Panc1 (cell line): Measurements from ENCODE around the gene LRRN3. TPM values are rescaled to one million over a fixed set of nuclear protein-coding genes. Genes with fewer than 3 reads are reported as not detected.

Experiments
- ATAC-seq: fragments of 200-7000 bp; cut with Tn5 transposase; 2 replicates; pipeline ENCODE4 v1.9.1; 2020; ENCODE audit warnings: mild to moderate bottlenecking, moderate library complexity
- BruUV-seq: library from RNA; stranded (reverse); fragments of 400-500 nt; replicated peaks from 2 replicates; lab custom pipeline; 2021; lab: Mats Ljungman, UMichigan
- CTCF ChIA-PET: fragments of 300-600 bp; sonication (Branson Sonifier 250); formaldehyde crosslinking; loops from one replicate; lab custom pipeline; 2022; ENCODE audit warnings: antibody characterized with exemption; lab: Charles Lee
- POLR2A ChIA-PET: fragments of 300-600 bp; sonication (Branson Sonifier 250); formaldehyde crosslinking; loops from one replicate; lab custom pipeline; 2022; ENCODE audit warnings: antibody characterized with exemption; lab: Charles Lee
- DNase-seq: peaks from one replicate; pipeline ENCODE4 v3.0.0-alpha.2; 2010; ENCODE audit warnings: low read depth, low spot score
- H3K27ac ChIP-seq: 2 replicates; pipeline ENCODE4 v1.5.1; 2011; ENCODE audit warnings: mild to moderate bottlenecking, low read length, inconsistent platforms
- H3K27me3 ChIP-seq: fragments of 200-500 bp; sonication (Bioruptor generic); 2 replicates; pipeline ENCODE4 v1.6.0; 2014; ENCODE audit warnings: low read length, inconsistent platforms; ENCODE audit not compliant: control insufficient read depth, insufficient read depth
- H3K36me3 ChIP-seq: fragments of 200-500 bp; sonication (Bioruptor generic); 2 replicates; pipeline ENCODE4 v1.5.1; 2014; ENCODE audit warnings: inconsistent platforms, mild to moderate bottlenecking, low read length, moderate library complexity; ENCODE audit not compliant: control insufficient read depth, insufficient read depth
- H3K4me1 ChIP-seq: 2 replicates; pipeline ENCODE4 v1.5.1; 2011; ENCODE audit warnings: inconsistent platforms, mild to moderate bottlenecking, low read length, moderate library complexity; ENCODE audit not compliant: control insufficient read depth, insufficient read depth
- H3K4me3 ChIP-seq, 2 experiments: 2 replicates each; pipeline ENCODE4 v1.5.1; 2011 to 2012; ENCODE audit warnings: low read depth in 2 of 2, low read length in 2 of 2, mild to moderate bottlenecking in 2 of 2, inconsistent platforms in 1 of 2, moderate library complexity in 1 of 2
- H3K9me3 ChIP-seq: fragments of 200-500 bp; sonication (Bioruptor generic); 2 replicates; pipeline ENCODE4 v1.5.1; 2014; ENCODE audit warnings: low read depth, mild to moderate bottlenecking, inconsistent platforms, low read length, moderate library complexity; ENCODE audit not compliant: control insufficient read depth, insufficient read depth
- POLR2AphosphoS5 ChIP-seq: IDR thresholded peaks from 2 replicates; pipeline ENCODE4 v1.6.1; 2012; ENCODE audit warnings: mild to moderate bottlenecking, low read depth, low read length, moderate library complexity
- SIN3A ChIP-seq: IDR thresholded peaks from 2 replicates; pipeline ENCODE4 v1.6.1; 2012; ENCODE audit warnings: low read depth, mild to moderate bottlenecking, low read length, moderate library complexity, borderline replicate concordance; ENCODE audit not compliant: insufficient read depth
- TCF7L2 ChIP-seq: IDR thresholded peaks from 2 replicates; pipeline ENCODE4 v1.6.1; 2011; ENCODE audit warnings: mild to moderate bottlenecking, low read depth, low read length, inconsistent platforms
- in situ Hi-C: cut with HindIII; loops from 2 replicates; pipeline ENCODE4 v1.10.0; 2016; ENCODE audit warnings: low sequenced_read_pairs, low pct_unique_long_range_greater_than_20kb
- intact Hi-C: fragments of 100-400 bp; cut with micrococcal nuclease; formaldehyde crosslinking; loops from one replicate; pipeline ENCODE4 v1.10.0; 2022; ENCODE audit not compliant: unreplicated experiment
- total RNA-seq: library from RNA; stranded (reverse); gene quantifications from one replicate; pipeline ENCODE4 v1.2.1, GENCODE V29; 2021; ENCODE audit not compliant: unreplicated experiment
- TF ChIP-seq, protein P1 (sequence below), 2 experiments: IDR thresholded peaks; 2 replicates each; pipeline ENCODE4 v1.6.1; 2011 to 2012; ENCODE audit warnings: low read depth in 2 of 2, control low read depth in 1 of 2, low read length in 1 of 2, mild to moderate bottlenecking in 1 of 2, moderate library complexity in 1 of 2; ENCODE audit not compliant: insufficient read depth in 1 of 2
- TF ChIP-seq, protein P2 (sequence below): fragments of 450-650 bp; IDR thresholded peaks from 2 replicates; pipeline ENCODE4 v1.5.1; 2017; ENCODE audit warnings: mild to moderate bottlenecking

LRRN3 gene
- total RNA-seq, 1 experiment from 2014 or later: 0.15 TPM

DNA sequence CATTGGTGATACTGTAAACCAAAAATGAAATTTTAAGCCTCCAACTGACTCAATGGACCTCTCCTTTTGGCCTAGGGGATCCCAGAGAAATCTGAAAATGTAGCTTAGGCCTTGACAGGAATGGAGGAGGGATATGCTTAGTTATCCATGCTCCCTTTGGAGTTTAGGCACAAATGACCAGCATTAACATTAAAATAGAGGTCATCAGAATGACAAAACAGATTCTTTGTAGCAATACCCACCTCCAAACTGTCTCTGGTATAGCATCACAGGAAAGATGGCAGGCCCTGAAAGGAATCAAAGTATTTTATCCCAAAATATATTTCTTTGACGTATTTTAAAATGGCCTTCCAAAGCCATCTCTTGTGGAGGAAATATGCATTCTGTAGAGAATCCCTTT, 39.1 kb upstream of the LRRN3 start:
- in situ Hi-C loops (no loop called here), intact Hi-C loops (no loop called here)
- no peak overlapping the region for H3K4me3 ChIP-seq
- no peaks in the 10 kb centered on the region for H3K27me3 ChIP-seq
- H3K36me3 ChIP-seq: no peaks in the 10 kb centered on the region
- ATAC-seq (no peak), DNase-seq (no peak)
- H3K27ac ChIP-seq: no peak overlapping the region
- no peaks in the 10 kb centered on the region for H3K4me1 ChIP-seq
- CTCF ChIA-PET: no interaction called here
- BruUV-seq: no TSS peak
- TF ChIP-seq, protein P1, sequence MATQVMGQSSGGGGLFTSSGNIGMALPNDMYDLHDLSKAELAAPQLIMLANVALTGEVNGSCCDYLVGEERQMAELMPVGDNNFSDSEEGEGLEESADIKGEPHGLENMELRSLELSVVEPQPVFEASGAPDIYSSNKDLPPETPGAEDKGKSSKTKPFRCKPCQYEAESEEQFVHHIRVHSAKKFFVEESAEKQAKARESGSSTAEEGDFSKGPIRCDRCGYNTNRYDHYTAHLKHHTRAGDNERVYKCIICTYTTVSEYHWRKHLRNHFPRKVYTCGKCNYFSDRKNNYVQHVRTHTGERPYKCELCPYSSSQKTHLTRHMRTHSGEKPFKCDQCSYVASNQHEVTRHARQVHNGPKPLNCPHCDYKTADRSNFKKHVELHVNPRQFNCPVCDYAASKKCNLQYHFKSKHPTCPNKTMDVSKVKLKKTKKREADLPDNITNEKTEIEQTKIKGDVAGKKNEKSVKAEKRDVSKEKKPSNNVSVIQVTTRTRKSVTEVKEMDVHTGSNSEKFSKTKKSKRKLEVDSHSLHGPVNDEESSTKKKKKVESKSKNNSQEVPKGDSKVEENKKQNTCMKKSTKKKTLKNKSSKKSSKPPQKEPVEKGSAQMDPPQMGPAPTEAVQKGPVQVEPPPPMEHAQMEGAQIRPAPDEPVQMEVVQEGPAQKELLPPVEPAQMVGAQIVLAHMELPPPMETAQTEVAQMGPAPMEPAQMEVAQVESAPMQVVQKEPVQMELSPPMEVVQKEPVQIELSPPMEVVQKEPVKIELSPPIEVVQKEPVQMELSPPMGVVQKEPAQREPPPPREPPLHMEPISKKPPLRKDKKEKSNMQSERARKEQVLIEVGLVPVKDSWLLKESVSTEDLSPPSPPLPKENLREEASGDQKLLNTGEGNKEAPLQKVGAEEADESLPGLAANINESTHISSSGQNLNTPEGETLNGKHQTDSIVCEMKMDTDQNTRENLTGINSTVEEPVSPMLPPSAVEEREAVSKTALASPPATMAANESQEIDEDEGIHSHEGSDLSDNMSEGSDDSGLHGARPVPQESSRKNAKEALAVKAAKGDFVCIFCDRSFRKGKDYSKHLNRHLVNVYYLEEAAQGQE (IDR thresholded peaks at IDR 0.05; ENCODE audit: insufficient read depth in 1 of 2, low read depth in 2 of 2, low read length in 1 of 2): no peak
- TF ChIP-seq SIN3A (no peak), TCF7L2 (no peak), POLR2AphosphoS5 (no peak)
- TF ChIP-seq, protein P2, sequence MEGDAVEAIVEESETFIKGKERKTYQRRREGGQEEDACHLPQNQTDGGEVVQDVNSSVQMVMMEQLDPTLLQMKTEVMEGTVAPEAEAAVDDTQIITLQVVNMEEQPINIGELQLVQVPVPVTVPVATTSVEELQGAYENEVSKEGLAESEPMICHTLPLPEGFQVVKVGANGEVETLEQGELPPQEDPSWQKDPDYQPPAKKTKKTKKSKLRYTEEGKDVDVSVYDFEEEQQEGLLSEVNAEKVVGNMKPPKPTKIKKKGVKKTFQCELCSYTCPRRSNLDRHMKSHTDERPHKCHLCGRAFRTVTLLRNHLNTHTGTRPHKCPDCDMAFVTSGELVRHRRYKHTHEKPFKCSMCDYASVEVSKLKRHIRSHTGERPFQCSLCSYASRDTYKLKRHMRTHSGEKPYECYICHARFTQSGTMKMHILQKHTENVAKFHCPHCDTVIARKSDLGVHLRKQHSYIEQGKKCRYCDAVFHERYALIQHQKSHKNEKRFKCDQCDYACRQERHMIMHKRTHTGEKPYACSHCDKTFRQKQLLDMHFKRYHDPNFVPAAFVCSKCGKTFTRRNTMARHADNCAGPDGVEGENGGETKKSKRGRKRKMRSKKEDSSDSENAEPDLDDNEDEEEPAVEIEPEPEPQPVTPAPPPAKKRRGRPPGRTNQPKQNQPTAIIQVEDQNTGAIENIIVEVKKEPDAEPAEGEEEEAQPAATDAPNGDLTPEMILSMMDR: no peak
- no peaks in the 10 kb centered on the region for H3K9me3 ChIP-seq
- POLR2A ChIA-PET: no interaction called here

DNA sequence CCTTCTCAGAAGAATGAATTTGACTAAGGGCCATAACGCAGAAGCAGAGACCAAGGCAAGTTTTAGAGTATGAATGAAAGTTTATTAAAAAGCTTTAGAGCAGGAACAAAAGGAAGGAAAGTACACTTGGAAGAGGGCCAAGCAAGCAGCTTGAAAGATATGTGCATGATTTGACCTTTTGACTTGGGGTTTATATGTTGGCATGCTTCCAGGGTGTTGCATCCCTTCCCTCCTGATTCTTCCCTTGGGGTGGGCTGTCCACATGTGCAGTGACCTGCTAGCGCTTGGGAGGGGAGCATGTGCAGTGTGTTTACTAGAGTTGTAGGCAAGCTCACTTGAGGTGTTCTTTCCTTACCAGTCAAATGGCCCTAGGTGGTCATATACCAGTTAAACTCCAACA, 37.9 kb upstream of the LRRN3 start:
- intact Hi-C loops: no loop called here
- CTCF ChIA-PET: no interaction called here

More for the DNA sequence above, 37.9 kb upstream of the LRRN3 start:
- TF ChIP-seq SIN3A: no peak
- no peak for TF ChIP-seq POLR2AphosphoS5
- TF ChIP-seq, protein P1 (IDR thresholded peaks at IDR 0.05; ENCODE audit: insufficient read depth in 1 of 2, low read depth in 2 of 2, low read length in 1 of 2): no peak
- TF ChIP-seq TCF7L2: no peak
- TF ChIP-seq, protein P2: no peak
- Histone ChIP-seq H3K27me3 (no peaks in the 10 kb centered on the region), H3K4me1 (no peaks in the 10 kb centered on the region), H3K36me3 (no peaks in the 10 kb centered on the region), H3K4me3 (no peak overlapping the region), H3K27ac (no peak overlapping the region), H3K9me3 (no peaks in the 10 kb centered on the region)
- ATAC-seq: no peak
- no peak for DNase-seq
- BruUV-seq: no TSS peak
- POLR2A ChIA-PET: no interaction called here
- in situ Hi-C loops: no loop called here
